ENCODE measurements around the gene MEAK7. TPM values are rescaled to one million over a fixed set of nuclear protein-coding genes. Genes with fewer than 3 reads are reported as not detected.
"Not testable (repeated sequence)": the region's sequence is repeated elsewhere in the genome, so short reads cannot be mapped to it uniquely, and the experiment has no call there.

The MEAK7 gene
- total RNA-seq, 1 experiment from 2014 or later = 29.5 TPM

DNA sequence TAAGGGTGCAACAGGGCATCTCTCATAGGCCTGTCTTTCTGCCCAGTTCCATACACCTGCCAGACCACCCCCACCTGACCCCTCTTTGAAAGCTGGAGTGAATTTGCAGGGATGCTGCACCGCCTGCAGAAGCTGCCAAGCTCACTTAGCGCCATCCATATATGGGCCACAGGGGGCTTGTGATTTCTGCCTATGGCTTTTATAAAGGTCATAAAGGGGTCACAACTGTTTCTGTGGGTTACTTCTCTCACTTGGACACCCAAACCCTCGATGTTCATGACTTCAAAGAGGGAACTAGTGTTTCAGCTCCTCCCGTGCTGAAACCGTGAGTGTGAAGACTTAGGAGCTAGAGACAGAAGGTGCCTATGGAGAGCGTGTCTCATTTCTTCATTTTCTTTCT is 23.9 kb upstream of the MEAK7 start:
- no peak overlapping the region for H3K4me3 Mint-ChIP-seq (ENCODE audit: low read depth, unreplicated experiment)
- no TSS peak for BruUV-seq (replicated peaks)
- H3K36me3 Mint-ChIP-seq (ENCODE audit: insufficient read depth, unreplicated experiment) = no peaks in the 10 kb centered on the region
- intact Hi-C loops (cut with micrococcal nuclease; ENCODE audit: unreplicated experiment) = no loop called here
- TF ChIP-seq, protein P1, sequence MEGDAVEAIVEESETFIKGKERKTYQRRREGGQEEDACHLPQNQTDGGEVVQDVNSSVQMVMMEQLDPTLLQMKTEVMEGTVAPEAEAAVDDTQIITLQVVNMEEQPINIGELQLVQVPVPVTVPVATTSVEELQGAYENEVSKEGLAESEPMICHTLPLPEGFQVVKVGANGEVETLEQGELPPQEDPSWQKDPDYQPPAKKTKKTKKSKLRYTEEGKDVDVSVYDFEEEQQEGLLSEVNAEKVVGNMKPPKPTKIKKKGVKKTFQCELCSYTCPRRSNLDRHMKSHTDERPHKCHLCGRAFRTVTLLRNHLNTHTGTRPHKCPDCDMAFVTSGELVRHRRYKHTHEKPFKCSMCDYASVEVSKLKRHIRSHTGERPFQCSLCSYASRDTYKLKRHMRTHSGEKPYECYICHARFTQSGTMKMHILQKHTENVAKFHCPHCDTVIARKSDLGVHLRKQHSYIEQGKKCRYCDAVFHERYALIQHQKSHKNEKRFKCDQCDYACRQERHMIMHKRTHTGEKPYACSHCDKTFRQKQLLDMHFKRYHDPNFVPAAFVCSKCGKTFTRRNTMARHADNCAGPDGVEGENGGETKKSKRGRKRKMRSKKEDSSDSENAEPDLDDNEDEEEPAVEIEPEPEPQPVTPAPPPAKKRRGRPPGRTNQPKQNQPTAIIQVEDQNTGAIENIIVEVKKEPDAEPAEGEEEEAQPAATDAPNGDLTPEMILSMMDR (IDR thresholded peaks at IDR 0.05; ENCODE audit: unreplicated experiment) = no peak
- H3K27ac Mint-ChIP-seq (ENCODE audit: unreplicated experiment) = no peak overlapping the region
- no peak for DNase-seq
- CTCF ChIA-PET = interaction anchor here (0.6 kb wide), 1 partner anchor 682 kb away, joined by 3 read pairs; no protein-coding TSS in a partner anchor
- H3K27me3 Mint-ChIP-seq (ENCODE audit: unreplicated experiment) = peaks cover 12% of the 10 kb centered on the region
- no peaks in the 10 kb centered on the region for H3K9me3 Mint-ChIP-seq (ENCODE audit: low read depth, unreplicated experiment)
- peaks cover 11% of the 10 kb centered on the region for H3K4me1 Mint-ChIP-seq (ENCODE audit: low read depth, unreplicated experiment)

DNA sequence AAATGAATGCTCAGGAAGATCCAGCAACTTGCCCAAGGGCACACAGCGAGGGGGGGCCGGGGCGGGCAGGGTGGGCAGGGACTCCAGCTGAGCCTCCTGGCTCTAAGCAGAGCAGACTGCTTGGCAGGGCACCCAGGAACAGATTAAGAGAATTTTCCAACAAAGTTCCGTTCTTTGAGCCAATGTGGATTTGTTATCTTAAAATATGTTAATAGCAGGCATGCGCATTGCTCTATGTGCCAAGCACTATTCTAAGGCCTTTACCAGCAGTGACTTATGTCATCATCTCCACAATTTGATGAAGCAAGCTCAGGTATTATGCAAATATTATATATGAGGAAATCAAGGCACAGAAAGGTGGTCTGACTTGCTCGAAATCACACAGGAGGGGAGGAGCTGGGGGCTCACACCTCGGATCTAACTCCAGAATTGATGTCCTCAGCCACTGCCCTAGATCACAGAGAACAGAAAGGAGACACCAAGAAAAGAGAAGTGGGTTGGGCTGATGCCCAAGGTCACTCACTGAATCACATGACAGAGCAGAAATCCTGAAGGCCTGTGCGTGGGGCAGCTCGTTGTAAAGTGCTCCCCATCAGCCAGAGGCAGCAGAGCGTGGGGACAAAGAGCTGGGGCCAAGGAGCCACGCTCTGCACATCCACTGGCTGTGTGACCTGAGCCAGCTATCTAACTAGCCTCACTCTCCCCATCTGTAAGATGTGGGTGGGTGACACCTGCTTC is 23.2 kb upstream of the MEAK7 start:
- H3K27me3 Mint-ChIP-seq (ENCODE audit: unreplicated experiment) = peaks cover 11% of the 10 kb centered on the region
- no peak overlapping the region for H3K4me3 Mint-ChIP-seq (ENCODE audit: low read depth, unreplicated experiment)
- CTCF ChIA-PET = interaction anchor here (0.5 to 0.6 kb wide), 2 partner anchors 17 to 1046 kb away, joined by 3 read pairs; no protein-coding TSS in a partner anchor
- no TSS peak for BruUV-seq (replicated peaks)
- H3K9me3 Mint-ChIP-seq (ENCODE audit: low read depth, unreplicated experiment) = no peaks in the 10 kb centered on the region
- peaks cover 10% of the 10 kb centered on the region for H3K4me1 Mint-ChIP-seq (ENCODE audit: low read depth, unreplicated experiment)
- H3K27ac Mint-ChIP-seq (ENCODE audit: unreplicated experiment) = no peak overlapping the region
- intact Hi-C loops (cut with micrococcal nuclease; ENCODE audit: unreplicated experiment) = no loop called here
- TF ChIP-seq, protein P1 (IDR thresholded peaks at IDR 0.05; ENCODE audit: unreplicated experiment) = no peak
- H3K36me3 Mint-ChIP-seq (ENCODE audit: insufficient read depth, unreplicated experiment) = no peaks in the 10 kb centered on the region
- no peak for DNase-seq

DNA sequence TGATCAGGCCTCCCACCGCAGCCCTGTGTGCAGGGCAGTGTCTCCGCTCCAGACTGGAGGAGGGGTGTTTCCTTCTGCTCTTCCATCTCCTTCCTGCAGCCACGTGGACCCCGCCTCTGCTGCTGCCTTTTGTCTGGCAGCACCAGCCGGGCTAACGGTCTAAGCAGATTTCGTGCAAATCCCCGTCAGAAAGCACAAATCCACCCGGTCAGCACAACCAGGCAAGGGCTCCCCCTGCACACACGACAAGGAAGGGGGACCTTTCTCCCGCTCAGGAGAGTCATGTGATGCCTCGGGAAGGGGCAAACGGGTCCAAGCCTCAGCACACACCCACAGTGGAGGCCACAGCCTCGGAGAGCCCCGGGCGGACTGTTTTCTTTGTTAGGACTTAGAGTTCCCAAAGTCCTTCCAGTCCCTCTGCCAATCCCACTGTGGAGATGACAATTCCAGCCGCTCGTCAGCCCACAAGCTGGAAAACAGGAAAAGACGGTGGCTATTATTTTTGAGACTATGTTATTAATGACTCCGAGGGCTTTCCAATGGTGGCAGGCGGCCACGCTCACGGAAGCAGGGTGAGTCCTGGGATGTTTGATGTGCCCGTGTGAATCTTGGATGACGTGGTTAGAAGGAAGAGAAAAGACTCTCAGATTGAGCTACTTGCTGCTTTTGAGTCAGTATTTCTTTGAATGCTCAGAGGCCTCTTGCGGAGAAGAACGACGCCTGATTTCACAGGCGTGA is 22.5 kb upstream of the MEAK7 start:
- no peak for DNase-seq
- intact Hi-C loops (cut with micrococcal nuclease; ENCODE audit: unreplicated experiment) = no loop called here
- Mint-ChIP-seq H3K4me1 (ENCODE audit: low read depth, unreplicated experiment) (peaks cover 3% of the 10 kb centered on the region), H3K9me3 (ENCODE audit: low read depth, unreplicated experiment) (no peaks in the 10 kb centered on the region), H3K27ac (ENCODE audit: unreplicated experiment) (no peak overlapping the region), H3K27me3 (ENCODE audit: unreplicated experiment) (peaks cover 4% of the 10 kb centered on the region), H3K36me3 (ENCODE audit: insufficient read depth, unreplicated experiment) (no peaks in the 10 kb centered on the region), H3K4me3 (ENCODE audit: low read depth, unreplicated experiment) (no peak overlapping the region)
- BruUV-seq (replicated peaks) = no TSS peak
- CTCF ChIA-PET = interaction anchor here (0.5 to 0.6 kb wide), 2 partner anchors 16 to 1047 kb away, joined by 3 read pairs; no protein-coding TSS in a partner anchor
- TF ChIP-seq, protein P1 (IDR thresholded peaks at IDR 0.05; ENCODE audit: unreplicated experiment) = no peak

DNA sequence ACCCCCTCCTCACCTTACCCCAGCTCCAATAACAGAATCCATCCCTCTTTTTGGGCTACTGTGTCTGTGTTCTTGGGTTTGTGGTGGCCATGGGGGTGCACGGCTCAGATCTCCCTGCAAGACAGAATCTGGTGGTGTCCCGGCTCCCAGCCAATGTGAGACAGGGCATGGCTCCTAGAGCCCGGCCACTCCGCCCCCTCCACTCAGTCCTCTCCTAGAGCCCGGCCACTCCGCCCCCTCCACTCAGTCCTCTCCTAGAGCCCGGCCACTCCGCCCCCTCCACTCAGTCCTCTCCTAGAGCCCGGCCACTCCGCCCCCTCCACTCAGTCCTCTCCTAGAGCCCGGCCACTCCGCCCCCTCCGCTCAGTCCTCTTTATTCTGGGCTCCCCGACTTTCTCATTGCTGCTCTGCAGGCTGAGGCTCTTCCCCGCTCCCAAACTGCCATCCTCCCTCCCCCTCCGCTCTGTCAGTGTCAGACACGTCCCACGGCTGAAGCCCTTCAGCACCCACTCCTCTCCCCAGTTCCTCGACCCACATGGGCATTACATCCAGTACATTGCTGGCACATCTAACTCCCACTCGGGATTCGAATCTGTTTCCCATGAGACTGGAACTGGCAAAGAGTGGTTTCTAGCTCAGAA is 20.6 kb upstream of the MEAK7 start:
- H3K9me3 Mint-ChIP-seq (ENCODE audit: low read depth, unreplicated experiment); H3K36me3 Mint-ChIP-seq (ENCODE audit: insufficient read depth, unreplicated experiment); BruUV-seq (replicated peaks); H3K27me3 Mint-ChIP-seq (ENCODE audit: unreplicated experiment); intact Hi-C loops (cut with micrococcal nuclease; ENCODE audit: unreplicated experiment); H3K4me1 Mint-ChIP-seq (ENCODE audit: low read depth, unreplicated experiment); H3K4me3 Mint-ChIP-seq (ENCODE audit: low read depth, unreplicated experiment); H3K27ac Mint-ChIP-seq (ENCODE audit: unreplicated experiment); DNase-seq: not testable (repeated sequence)
- CTCF ChIA-PET = interaction anchor here (0.9 kb wide), 1 partner anchor 20 kb away, joined by 3 read pairs; no protein-coding TSS in a partner anchor
